Activated CD8-positive, alpha-beta T cell treated with anti-CD3 and anti-CD28 coated beads for 36 hours (primary cell): ENCODE results near the gene GTF2F2. TPM values are rescaled to one million over a fixed set of nuclear protein-coding genes. Genes with fewer than 3 reads are reported as not detected.

Experiments
- ATAC-seq: fragments of 200-7000 bp; cut with Tn5 transposase; one replicate; pipeline ENCODE4 v1.10.0; 2021; ENCODE audit warnings: mild to moderate bottlenecking, moderate library complexity
- CTCF ChIA-PET: fragments of 350-600 bp; sonication (Branson Sonifier 250); formaldehyde crosslinking; loops from one replicate; lab custom pipeline; 2021; ENCODE audit warnings: antibody characterized with exemption; lab: Charles Lee
- POLR2A ChIA-PET: fragments of 350-600 bp; sonication (Branson Sonifier 250); formaldehyde crosslinking; loops from one replicate; lab custom pipeline; 2021; ENCODE audit warnings: antibody characterized with exemption; lab: Charles Lee
- DNase-seq: peaks from one replicate; pipeline ENCODE4 v3.0.0-alpha.2; 2020
- H3K27ac Mint-ChIP-seq: one replicate; pipeline ENCODE4 v1.8.0; 2021; ENCODE audit warnings: mild to moderate bottlenecking, mixed read lengths
- H3K27me3 Mint-ChIP-seq: one replicate; pipeline ENCODE4 v1.8.0; 2021; ENCODE audit warnings: mixed read lengths
- H3K36me3 Mint-ChIP-seq: one replicate; pipeline ENCODE4 v1.8.0; 2021; ENCODE audit warnings: low read depth, mixed read lengths
- H3K4me1 Mint-ChIP-seq: one replicate; pipeline ENCODE4 v1.8.0; 2021; ENCODE audit warnings: low read depth, mixed read lengths
- H3K4me3 Mint-ChIP-seq: one replicate; pipeline ENCODE4 v1.8.0; 2021; ENCODE audit warnings: mild to moderate bottlenecking, moderate library complexity, mixed read lengths
- H3K9me3 Mint-ChIP-seq: one replicate; pipeline ENCODE4 v1.8.0; 2021; ENCODE audit warnings: mixed read lengths
- CTCF ChIP-seq: fragments of 200-600 bp; IDR thresholded peaks from one replicate; pipeline ENCODE4 v1.8.0; 2022; ENCODE audit warnings: antibody characterized with exemption, mild to moderate bottlenecking
- intact Hi-C: fragments of 100-400 bp; cut with micrococcal nuclease; formaldehyde crosslinking; loops from one replicate; pipeline ENCODE4 v1.10.0; 2022
- total RNA-seq, 2 experiments: library from RNA; stranded (reverse); gene quantifications; one replicate each; pipeline ENCODE4 v1.2.3, GENCODE V29; 2021

Gene GTF2F2
- total RNA-seq, 2 experiments from 2014 or later = 25.8 to 28.9 TPM

- no peak for ATAC-seq
- no peak for DNase-seq
- ChIA-PET CTCF (interaction anchor here (7.4 kb wide), 1 partner anchor 231 kb away, joined by 87 read pairs; no protein-coding TSS in a partner anchor), POLR2A (no interaction called here)
- peaks cover 9% of the 10 kb centered on the region for H3K4me1 Mint-ChIP-seq
- H3K27me3 Mint-ChIP-seq = no peaks in the 10 kb centered on the region
- H3K36me3 Mint-ChIP-seq = peaks cover 23% of the 10 kb centered on the region
- H3K27ac Mint-ChIP-seq = no peak overlapping the region
- H3K9me3 Mint-ChIP-seq = peaks cover 4% of the 10 kb centered on the region
- intact Hi-C loops = no loop called here
- H3K4me3 Mint-ChIP-seq = no peak overlapping the region
- TF ChIP-seq CTCF = no peak
Measured at GRCh38 chr13:45278096-45278645, 157.9 kb downstream of the GTF2F2 start.

GRCh38 chr13:45280011-45280410, 159.7 kb downstream of the GTF2F2 start:
- peaks cover 4% of the 10 kb centered on the region for H3K9me3 Mint-ChIP-seq
- no peaks in the 10 kb centered on the region for H3K27me3 Mint-ChIP-seq
- H3K36me3 Mint-ChIP-seq = peaks cover 15% of the 10 kb centered on the region
- peaks cover 9% of the 10 kb centered on the region for H3K4me1 Mint-ChIP-seq
- no peak for TF ChIP-seq CTCF
- H3K27ac Mint-ChIP-seq = no peak overlapping the region
- DNase-seq (no peak), ATAC-seq (no peak)
- intact Hi-C loops = loop anchor here (5.0 kb wide), 1 partner anchor 233 kb away; no protein-coding TSS in a partner anchor
- ChIA-PET CTCF (interaction anchor here (1.0 to 7.4 kb wide), 11 partner anchors 8 to 251 kb away, joined by 3 to 87 read pairs (median 6); no protein-coding TSS in a partner anchor), POLR2A (no interaction called here)
- H3K4me3 Mint-ChIP-seq = no peak overlapping the region

- peaks cover 4% of the 10 kb centered on the region for H3K9me3 Mint-ChIP-seq
- H3K27me3 Mint-ChIP-seq = no peaks in the 10 kb centered on the region
- H3K4me1 Mint-ChIP-seq = peaks cover 9% of the 10 kb centered on the region
- peaks cover 14% of the 10 kb centered on the region for H3K36me3 Mint-ChIP-seq
- intact Hi-C loops = loop anchor here (5.0 kb wide), 1 partner anchor 234 kb away; no protein-coding TSS in a partner anchor
- H3K27ac Mint-ChIP-seq = no peak overlapping the region
- TF ChIP-seq CTCF = peak; percentile 71
- no peak overlapping the region for H3K4me3 Mint-ChIP-seq
- DNase-seq (peak; percentile 81), ATAC-seq (peak; percentile 96)
- POLR2A ChIA-PET = no interaction called here
- CTCF ChIA-PET = interaction anchor here (0.6 to 7.4 kb wide), 28 partner anchors 9 to 252 kb away, joined by 3 to 87 read pairs (median 4); no protein-coding TSS in a partner anchor
Measured at GRCh38 chr13:45280751-45281634, 160.7 kb downstream of the GTF2F2 start.

GRCh38 chr13:45282994-45283393, 162.7 kb downstream of the GTF2F2 start:
- TF ChIP-seq CTCF = no peak
- DNase-seq (no peak), ATAC-seq (no peak)
- CTCF ChIA-PET = interaction anchor here (1.0 to 7.4 kb wide), 3 partner anchors 15 to 240 kb away, joined by 4 to 87 read pairs (median 9); no protein-coding TSS in a partner anchor
- POLR2A ChIA-PET = interaction anchor here (1.1 kb wide), 1 partner anchor 15 kb away, joined by 3 read pairs; no protein-coding TSS in a partner anchor
- H3K36me3 Mint-ChIP-seq = peaks cover 8% of the 10 kb centered on the region
- no peak overlapping the region for H3K27ac Mint-ChIP-seq
- H3K4me1 Mint-ChIP-seq = peaks cover 4% of the 10 kb centered on the region
- H3K4me3 Mint-ChIP-seq = no peak overlapping the region
- intact Hi-C loops = loop anchor here (5.0 kb wide), 1 partner anchor 236 kb away; no protein-coding TSS in a partner anchor
- H3K27me3 Mint-ChIP-seq = no peaks in the 10 kb centered on the region
- H3K9me3 Mint-ChIP-seq = no peaks in the 10 kb centered on the region
